Measurements from ENCODE around the gene P3H1.
"Not testable (repeated sequence)": the region's sequence is repeated elsewhere in the genome, so short reads cannot be mapped to it uniquely, and the experiment has no call there.

P3H1 gene

DNA sequence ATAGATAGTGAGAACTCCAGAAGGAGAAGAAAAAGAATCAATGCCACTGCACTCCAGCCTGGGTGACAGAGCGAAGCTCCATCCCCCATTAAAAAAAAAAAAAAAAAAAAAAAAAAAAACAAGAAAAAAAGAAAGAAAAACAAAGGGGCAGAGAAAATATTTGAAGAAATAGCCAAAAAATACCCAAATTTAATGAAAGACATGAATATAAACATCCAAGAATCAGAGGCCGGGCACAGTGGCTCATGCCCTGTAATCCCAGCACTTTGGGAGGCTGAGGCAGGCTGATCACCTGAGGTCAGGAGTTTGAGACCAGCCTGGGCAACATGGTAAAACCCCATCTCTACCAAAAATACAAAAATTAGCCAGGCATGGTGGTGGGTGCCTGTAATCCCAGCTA, 44.4 kb downstream of the P3H1 start:
- not testable (repeated sequence) for H3K27me3 Mint-ChIP-seq; H3K9me3 Mint-ChIP-seq; DNase-seq; H3K4me3 Mint-ChIP-seq; H3K4me1 Mint-ChIP-seq (ENCODE audit: low read depth in 2 of 2); ATAC-seq (replicated peaks)
- peak overlapping the region in 1 of 2 donors; percentile 46 for H3K27ac Mint-ChIP-seq
- peaks cover 18% of the 10 kb centered on the region for H3K36me3 Mint-ChIP-seq (ENCODE audit: insufficient read depth)

DNA sequence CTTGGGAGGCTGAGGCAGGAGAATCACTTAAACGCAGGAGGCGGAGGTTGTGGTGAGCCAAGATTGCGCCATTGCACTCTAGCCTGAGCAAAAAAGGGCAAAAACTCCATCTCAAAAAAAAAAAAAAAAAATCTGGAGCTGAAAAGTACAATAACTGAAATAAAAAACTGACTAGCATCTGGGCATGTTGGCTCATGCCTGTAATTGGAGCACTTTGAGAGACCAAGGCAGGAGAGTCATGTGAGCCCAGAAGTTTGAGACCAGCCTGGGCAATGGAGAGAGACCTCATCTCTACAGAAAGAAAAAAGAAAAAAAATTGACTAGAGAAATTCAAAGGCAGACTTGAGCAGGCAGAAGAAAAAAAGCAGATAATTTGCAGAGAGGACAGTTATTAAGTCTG, 44.9 kb downstream of the P3H1 start:
- H3K9me3 Mint-ChIP-seq: no peaks in the 10 kb centered on the region
- H3K4me1 Mint-ChIP-seq (ENCODE audit: low read depth in 2 of 2): peaks cover 0 to 5% of the 10 kb centered on the region in 2 donors
- H3K27ac Mint-ChIP-seq: peak overlapping the region in 1 of 2 donors; percentile 46
- no peak overlapping the region for H3K4me3 Mint-ChIP-seq
- DNase-seq (no peak), ATAC-seq (replicated peaks) (no peak)
- no peaks in the 10 kb centered on the region for H3K27me3 Mint-ChIP-seq
- peaks cover 21% of the 10 kb centered on the region for H3K36me3 Mint-ChIP-seq (ENCODE audit: insufficient read depth)

GRCh38 chr1:42720868-42721267, 46.0 kb downstream of the P3H1 start:
- no peak overlapping the region for H3K4me3 Mint-ChIP-seq
- DNase-seq (no peak), ATAC-seq (replicated peaks) (no peak)
- H3K27ac Mint-ChIP-seq: no peak overlapping the region
- peaks cover 0 to 2% of the 10 kb centered on the region in 2 donors for H3K9me3 Mint-ChIP-seq
- peaks cover 17% of the 10 kb centered on the region for H3K36me3 Mint-ChIP-seq (ENCODE audit: insufficient read depth)
- no peaks in the 10 kb centered on the region for H3K27me3 Mint-ChIP-seq
- peaks cover 0 to 10% of the 10 kb centered on the region in 2 donors for H3K4me1 Mint-ChIP-seq (ENCODE audit: low read depth in 2 of 2)

DNA sequence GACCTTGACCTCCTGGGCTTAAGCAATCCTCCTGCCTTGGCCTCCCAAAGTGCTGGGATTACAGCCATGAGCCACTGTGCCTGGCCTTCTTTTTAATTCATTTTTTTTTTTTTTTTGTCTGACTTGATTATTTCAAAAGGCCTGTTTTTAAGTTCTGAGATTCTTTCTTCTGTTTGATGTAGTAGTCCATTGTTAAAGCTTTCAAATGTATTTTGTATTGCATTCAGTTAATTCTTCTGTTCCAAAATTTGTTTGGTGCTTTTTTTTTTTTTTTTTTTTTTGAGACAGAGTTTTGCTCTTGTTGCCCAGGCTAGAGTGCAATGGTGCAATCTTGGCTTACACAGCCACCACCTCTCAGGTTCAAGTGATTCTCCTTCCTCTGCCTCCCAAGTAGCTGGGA, 52.4 kb downstream of the P3H1 start:
- not testable (repeated sequence) for ATAC-seq (replicated peaks); H3K27me3 Mint-ChIP-seq; H3K4me3 Mint-ChIP-seq; DNase-seq; H3K27ac Mint-ChIP-seq; H3K9me3 Mint-ChIP-seq
- H3K4me1 Mint-ChIP-seq (ENCODE audit: low read depth in 2 of 2): peaks cover 2 to 17% of the 10 kb centered on the region in 2 donors
- H3K36me3 Mint-ChIP-seq (ENCODE audit: insufficient read depth): peaks cover 22% of the 10 kb centered on the region

- peak overlapping the region in 1 of 2 donors; percentile 75 for H3K27ac Mint-ChIP-seq
- H3K27me3 Mint-ChIP-seq: no peaks in the 10 kb centered on the region
- peaks cover 0 to 4% of the 10 kb centered on the region in 2 donors for H3K9me3 Mint-ChIP-seq
- H3K4me1 Mint-ChIP-seq (ENCODE audit: low read depth in 2 of 2): peaks cover 2 to 20% of the 10 kb centered on the region in 2 donors
- H3K36me3 Mint-ChIP-seq (ENCODE audit: insufficient read depth): peaks cover 30% of the 10 kb centered on the region
- no peak overlapping the region for H3K4me3 Mint-ChIP-seq
- ATAC-seq (replicated peaks) (no peak), DNase-seq (no peak)
These were observed 53.5 kb downstream of the P3H1 start for GRCh38 chr1:42713293-42713692.

GRCh38 chr1:42712808-42713207, 54.0 kb downstream of the P3H1 start:
- not testable (repeated sequence) for H3K4me3 Mint-ChIP-seq

DNA sequence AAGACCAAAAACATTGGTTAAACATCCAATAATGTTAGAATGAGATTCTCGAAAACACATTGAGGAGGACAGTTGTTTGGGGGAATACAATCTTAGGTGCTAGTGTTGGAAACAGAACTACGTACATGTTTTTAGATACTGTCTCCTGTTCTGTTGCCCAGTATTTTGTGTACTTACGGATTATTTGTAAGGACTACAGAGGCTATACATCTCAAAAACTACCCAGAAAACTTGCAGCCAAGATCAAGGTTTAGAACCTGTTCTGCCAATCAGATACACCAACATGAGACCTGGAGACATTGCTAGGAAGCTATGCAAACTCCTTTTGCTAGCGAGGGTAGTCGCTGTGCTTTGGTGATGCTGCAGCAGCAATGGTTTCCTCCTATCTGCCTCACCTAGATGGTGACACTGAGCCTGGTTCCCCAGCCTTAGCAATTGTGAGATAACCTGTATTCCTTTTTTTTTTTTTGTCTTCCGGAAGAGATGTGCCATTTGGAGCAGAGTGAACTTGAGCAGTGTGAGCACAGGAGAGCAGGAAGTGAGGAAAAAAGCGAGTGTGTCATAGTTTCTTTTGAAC, 62.9 kb downstream of the P3H1 start:
- ATAC-seq (replicated peaks) (no peak), DNase-seq (no peak)
- no peaks in the 10 kb centered on the region for H3K9me3 Mint-ChIP-seq
- peaks cover 2 to 9% of the 10 kb centered on the region in 2 donors for H3K4me1 Mint-ChIP-seq (ENCODE audit: low read depth in 2 of 2)
- peak overlapping the region in 1 of 2 donors; percentile 84 for H3K27ac Mint-ChIP-seq
- no peak overlapping the region for H3K4me3 Mint-ChIP-seq
- H3K36me3 Mint-ChIP-seq (ENCODE audit: insufficient read depth): peaks cover 91% of the 10 kb centered on the region
- H3K27me3 Mint-ChIP-seq: no peaks in the 10 kb centered on the region

More at GRCh38 chr1:42712808-42713207, 54.0 kb downstream of the P3H1 start:
- not testable (repeated sequence) for DNase-seq; ATAC-seq (replicated peaks); H3K27me3 Mint-ChIP-seq; H3K9me3 Mint-ChIP-seq
- H3K27ac Mint-ChIP-seq: peak overlapping the region in 1 of 2 donors; percentile 75
- peaks cover 2 to 20% of the 10 kb centered on the region in 2 donors for H3K4me1 Mint-ChIP-seq (ENCODE audit: low read depth in 2 of 2)
- peaks cover 32% of the 10 kb centered on the region for H3K36me3 Mint-ChIP-seq (ENCODE audit: insufficient read depth)

DNA sequence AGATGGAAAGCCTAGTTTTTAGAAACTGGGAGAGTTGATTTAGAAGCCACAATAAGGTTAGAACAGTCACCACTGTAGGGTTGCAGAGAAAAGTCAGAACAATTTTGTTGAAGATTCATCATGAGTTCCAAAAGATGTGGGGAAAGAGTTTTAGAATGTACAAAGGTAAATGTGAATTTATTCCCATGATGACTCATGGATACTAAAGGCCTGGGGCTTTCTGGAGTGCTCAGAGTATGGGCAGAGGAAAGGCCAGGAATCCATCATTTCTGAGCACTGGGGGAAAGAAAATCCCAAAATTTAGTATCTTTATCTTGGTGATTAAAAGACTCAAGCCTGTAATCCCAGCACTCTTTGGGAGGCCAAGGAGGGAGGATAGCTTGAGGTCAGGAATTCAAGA, 66.8 kb downstream of the P3H1 start:
- Mint-ChIP-seq H3K4me3 (no peak overlapping the region), H3K27ac (peak overlapping the region in 1 of 2 donors; percentile 45), H3K36me3 (ENCODE audit: insufficient read depth) (peaks cover 99% of the 10 kb centered on the region), H3K4me1 (ENCODE audit: low read depth in 2 of 2) (peaks cover 6 to 8% of the 10 kb centered on the region in 2 donors), H3K27me3 (no peaks in the 10 kb centered on the region), H3K9me3 (no peaks in the 10 kb centered on the region)
- no peak for DNase-seq
- no peak for ATAC-seq (replicated peaks)

GRCh38 chr1:42698081-42698813, 68.6 kb downstream of the P3H1 start:
- ATAC-seq (replicated peaks) (no peak), DNase-seq (no peak)
- no peaks in the 10 kb centered on the region for H3K9me3 Mint-ChIP-seq
- H3K27me3 Mint-ChIP-seq: no peaks in the 10 kb centered on the region
- peaks cover 99% of the 10 kb centered on the region for H3K36me3 Mint-ChIP-seq (ENCODE audit: insufficient read depth)
- H3K4me3 Mint-ChIP-seq: no peak overlapping the region
- peak overlapping the region; percentile 45 to 74 for H3K27ac Mint-ChIP-seq
- H3K4me1 Mint-ChIP-seq (ENCODE audit: low read depth in 2 of 2): peaks cover 9 to 17% of the 10 kb centered on the region in 2 donors
